ENCODE measurements around the gene LRBA. TPM values are rescaled to one million over a fixed set of nuclear protein-coding genes. Genes with fewer than 3 reads are reported as not detected.

LRBA gene
- total RNA-seq, 1 experiment from 2014 or later: 55.3 TPM

DNA sequence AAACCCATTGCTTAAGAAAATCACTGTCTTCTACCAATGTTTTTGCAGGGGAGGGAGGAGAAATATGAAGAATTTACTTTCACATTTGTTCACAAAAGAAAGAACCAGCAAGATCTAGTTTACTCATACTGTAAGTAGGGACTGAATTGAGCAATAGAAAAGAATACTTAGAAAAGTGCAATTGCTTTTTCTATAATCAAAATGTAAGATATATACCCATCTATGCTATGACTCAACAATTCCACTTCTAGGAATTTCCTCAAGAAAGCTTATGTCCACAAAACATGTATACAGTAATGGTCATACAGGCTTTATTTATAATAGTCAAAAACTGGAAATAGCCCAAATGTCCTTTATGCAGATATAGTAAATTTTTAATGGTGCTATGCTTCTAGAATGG lies 196.4 kb downstream of the LRBA start:
- H3K14ac ChIP-seq (ENCODE audit: insufficient read depth, low read length): no peak overlapping the region
- no peak overlapping the region for H2BK120ac ChIP-seq (ENCODE audit: low read depth, low read length, poor library complexity, severe bottlenecking)
- no peaks in the 10 kb centered on the region for H3K9me3 ChIP-seq (ENCODE audit: control insufficient read depth, low read depth, low read length)
- H4K91ac ChIP-seq (ENCODE audit: insufficient read length, low read depth, low read length): no peak overlapping the region
- no peak overlapping the region for H4K8ac ChIP-seq (replicated peaks; ENCODE audit: insufficient read length, low read depth, low read length)
- peaks cover 6% of the 10 kb centered on the region in 2 experiments for H3K4me1 Mint-ChIP-seq
- H2AK5ac ChIP-seq (ENCODE audit: insufficient read length, low read length): no peak overlapping the region
- H3K4me2 ChIP-seq (ENCODE audit: insufficient read depth, insufficient read length, low read length): no peak overlapping the region
- H2BK20ac ChIP-seq (ENCODE audit: low read depth, low read length, poor library complexity, severe bottlenecking): no peak overlapping the region
- no peaks in the 10 kb centered on the region for H3K9me3 Mint-ChIP-seq
- peaks cover 3 to 4% (median 4%) of the 10 kb centered on the region in 3 experiments; a peak in 6 of 7 replicates for H3K36me3 Mint-ChIP-seq (ENCODE audit: insufficient read depth in 1 of 3, low read depth in 3 of 3)
- no peaks in the 10 kb centered on the region for H3K79me1 ChIP-seq (ENCODE audit: insufficient read depth, low read depth, low read length, poor library complexity, severe bottlenecking)
- no peak overlapping the region for H3K18ac ChIP-seq (ENCODE audit: insufficient read length, low read depth, low read length)
- DNase-seq: no peak
- no peak overlapping the region for H3T11ph ChIP-seq (ENCODE audit: low read length)
- H4K5ac ChIP-seq (ENCODE audit: insufficient read length, low read depth, low read length): no peak overlapping the region
- H3K9ac ChIP-seq (ENCODE audit: extremely low read depth, insufficient read length, low read length): no peak overlapping the region
- H3K4me3 Mint-ChIP-seq: no peak overlapping the region
- no peaks in the 10 kb centered on the region for H4K20me1 ChIP-seq (ENCODE audit: control insufficient read depth, insufficient read depth, insufficient read length)
- no peaks in the 10 kb centered on the region for H3K4me1 ChIP-seq (ENCODE audit: insufficient read depth, low read length)
- no peaks in the 10 kb centered on the region for H3K23me2 ChIP-seq (ENCODE audit: insufficient read length, low read depth, low read length, poor library complexity, severe bottlenecking)
- H3K27me3 Mint-ChIP-seq (ENCODE audit: low read depth): no peaks in the 10 kb centered on the region
- H3K56ac ChIP-seq (ENCODE audit: insufficient read length, low read depth, low read length): no peak overlapping the region
- H2AFZ ChIP-seq (ENCODE audit: low read length): no peak overlapping the region
- H3K27me3 ChIP-seq (ENCODE audit: insufficient read depth, low read length): no peaks in the 10 kb centered on the region
- H3K27ac Mint-ChIP-seq: no peak overlapping the region
- no peak overlapping the region for H2BK5ac ChIP-seq (ENCODE audit: insufficient read length, low read length)
- TF ChIP-seq, protein P1, sequence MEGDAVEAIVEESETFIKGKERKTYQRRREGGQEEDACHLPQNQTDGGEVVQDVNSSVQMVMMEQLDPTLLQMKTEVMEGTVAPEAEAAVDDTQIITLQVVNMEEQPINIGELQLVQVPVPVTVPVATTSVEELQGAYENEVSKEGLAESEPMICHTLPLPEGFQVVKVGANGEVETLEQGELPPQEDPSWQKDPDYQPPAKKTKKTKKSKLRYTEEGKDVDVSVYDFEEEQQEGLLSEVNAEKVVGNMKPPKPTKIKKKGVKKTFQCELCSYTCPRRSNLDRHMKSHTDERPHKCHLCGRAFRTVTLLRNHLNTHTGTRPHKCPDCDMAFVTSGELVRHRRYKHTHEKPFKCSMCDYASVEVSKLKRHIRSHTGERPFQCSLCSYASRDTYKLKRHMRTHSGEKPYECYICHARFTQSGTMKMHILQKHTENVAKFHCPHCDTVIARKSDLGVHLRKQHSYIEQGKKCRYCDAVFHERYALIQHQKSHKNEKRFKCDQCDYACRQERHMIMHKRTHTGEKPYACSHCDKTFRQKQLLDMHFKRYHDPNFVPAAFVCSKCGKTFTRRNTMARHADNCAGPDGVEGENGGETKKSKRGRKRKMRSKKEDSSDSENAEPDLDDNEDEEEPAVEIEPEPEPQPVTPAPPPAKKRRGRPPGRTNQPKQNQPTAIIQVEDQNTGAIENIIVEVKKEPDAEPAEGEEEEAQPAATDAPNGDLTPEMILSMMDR (conservative IDR thresholded peaks at IDR 0.05): no peak
- no peaks in the 10 kb centered on the region for H3K79me2 ChIP-seq (ENCODE audit: insufficient read depth, low read length)
- H3K27ac ChIP-seq (ENCODE audit: insufficient read length, low read depth, low read length): no peak overlapping the region
- no peak overlapping the region for H3K4ac ChIP-seq (ENCODE audit: low read depth, low read length)
- H3K23ac ChIP-seq (ENCODE audit: insufficient read length, low read depth, low read length): no peak overlapping the region
- H2BK15ac ChIP-seq (ENCODE audit: low read depth, low read length): no peak overlapping the region
- no peak overlapping the region for H2BK12ac ChIP-seq (ENCODE audit: insufficient read length, low read depth, low read length)
